GM19240 (cell line): ENCODE data around the gene NTNG2.

Experiments
- DNase-seq: peaks from one replicate; pipeline ENCODE4 v3.0.0; 2011; ENCODE audit warnings: low spot score; ENCODE audit not compliant: insufficient read length

NTNG2 gene

GRCh38 chr9:132201139-132201538, 39.3 kb downstream of the NTNG2 start:
- no peak for DNase-seq

- DNase-seq: no peak
Observed at GRCh38 chr9:132201780-132202703, 40.2 kb downstream of the NTNG2 start.

GRCh38 chr9:132204883-132205282, 43.0 kb downstream of the NTNG2 start:
- no peak for DNase-seq

- DNase-seq: no peak
Observed at GRCh38 chr9:132207215-132207614, 45.4 kb downstream of the NTNG2 start.

GRCh38 chr9:132207839-132208615, 46.2 kb downstream of the NTNG2 start:
- DNase-seq: no peak

GRCh38 chr9:132209228-132209627, 47.4 kb downstream of the NTNG2 start:
- no peak for DNase-seq

- no peak for DNase-seq
Observed at GRCh38 chr9:132210472-132211145, 48.8 kb downstream of the NTNG2 start.

- no peak for DNase-seq
Observed at GRCh38 chr9:132211570-132211969, 49.7 kb downstream of the NTNG2 start.

- DNase-seq: no peak
Observed at GRCh38 chr9:132214027-132214622, 52.3 kb downstream of the NTNG2 start.

- DNase-seq: no peak
Observed at GRCh38 chr9:132216861-132217619, 55.2 kb downstream of the NTNG2 start.

GRCh38 chr9:132218208-132218607, 56.4 kb downstream of the NTNG2 start:
- no peak for DNase-seq

- no peak for DNase-seq
Observed at GRCh38 chr9:132221941-132222340, 60.1 kb downstream of the NTNG2 start.

- DNase-seq: no peak
Observed at GRCh38 chr9:132224645-132225044, 62.8 kb downstream of the NTNG2 start.

- DNase-seq: no peak
Observed at GRCh38 chr9:132226571-132227430, 64.9 kb downstream of the NTNG2 start.

- DNase-seq: no peak
Observed at GRCh38 chr9:132228062-132228461, 66.2 kb downstream of the NTNG2 start.

- no peak for DNase-seq
Observed at GRCh38 chr9:132230605-132231004, 68.7 kb downstream of the NTNG2 start.

GRCh38 chr9:132231019-132231701, 69.3 kb downstream of the NTNG2 start:
- no peak for DNase-seq

- no peak for DNase-seq
Observed at GRCh38 chr9:132232522-132232921, 70.7 kb downstream of the NTNG2 start.

GRCh38 chr9:132233138-132233537, 71.3 kb downstream of the NTNG2 start:
- DNase-seq: no peak
